ENCODE results near the gene RFPL4AL1.
"Not testable (repeated sequence)": the region's sequence is repeated elsewhere in the genome, so short reads cannot be mapped to it uniquely, and the experiment has no call there.

The RFPL4AL1 gene

DNA sequence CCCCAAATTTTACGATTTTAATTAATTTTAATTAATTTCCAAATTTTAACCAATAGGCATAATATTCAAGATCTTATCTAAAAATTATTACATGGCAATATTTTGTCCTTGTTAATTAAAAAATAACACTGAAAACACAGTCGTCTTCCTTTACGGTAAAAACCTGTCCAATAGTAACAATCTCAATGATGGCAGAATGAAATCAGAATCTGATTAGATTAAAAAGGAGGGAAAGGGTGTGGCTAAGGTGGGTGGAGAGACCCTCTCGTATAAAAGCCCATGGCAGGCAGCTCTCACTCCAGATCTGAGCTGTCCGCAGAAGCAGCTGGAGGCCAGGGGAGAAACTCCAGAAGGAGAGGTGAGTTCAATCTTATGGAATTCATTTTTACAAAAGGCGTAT, at the start of gene RFPL4AL1:
RFPL4AL1 (plus strand) TSS at position 301 of the 400 bp plus-strand sequence. CDS start 2,687 bp downstream, outside the sequence.
- DNase-seq, result not testable (repeated sequence)

DNA sequence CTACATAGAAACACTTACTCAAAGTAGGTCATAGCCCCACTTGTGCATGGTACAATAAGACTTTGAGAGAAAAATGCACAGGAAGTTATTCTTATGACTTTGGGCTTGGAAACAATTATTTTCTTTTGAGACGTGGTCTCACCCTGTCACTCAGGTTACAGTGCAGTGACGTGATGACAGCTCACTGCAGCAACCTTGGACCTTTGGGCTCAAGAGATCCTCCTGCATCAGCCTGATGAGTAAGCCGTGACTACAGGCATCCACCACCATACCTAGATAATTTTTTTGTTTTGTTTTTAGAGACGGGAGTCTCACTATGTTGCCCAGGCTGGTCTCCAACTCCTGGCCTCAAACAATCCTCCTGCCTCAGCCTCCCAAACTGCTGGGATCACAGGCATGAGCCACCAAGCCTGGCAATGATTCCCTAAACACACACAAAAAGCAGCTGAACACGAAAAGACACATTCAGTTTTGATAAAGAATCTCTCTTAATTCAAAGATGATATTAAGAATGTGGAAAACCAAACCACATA, 48.6 kb upstream of the RFPL4AL1 start:
- no peak for DNase-seq

DNA sequence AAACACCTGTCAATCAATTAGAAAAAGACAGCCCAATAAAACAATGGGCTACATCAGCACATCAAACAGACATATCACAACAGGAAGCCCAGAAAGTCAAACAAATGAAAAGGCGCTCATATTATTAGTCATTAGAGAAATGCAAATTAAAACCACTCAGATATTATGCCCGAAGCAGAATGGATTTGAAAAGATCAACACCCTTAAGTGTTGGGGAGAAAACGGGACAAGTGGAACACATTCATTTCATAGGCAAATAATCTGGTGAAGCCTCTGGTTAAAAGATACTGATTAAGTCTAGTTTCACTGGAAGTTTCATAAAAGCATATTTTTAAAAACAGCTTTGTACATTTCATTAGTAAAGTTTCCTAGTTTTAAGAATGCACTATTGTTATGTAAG, 48.1 kb upstream of the RFPL4AL1 start:
- DNase-seq, result no peak

DNA sequence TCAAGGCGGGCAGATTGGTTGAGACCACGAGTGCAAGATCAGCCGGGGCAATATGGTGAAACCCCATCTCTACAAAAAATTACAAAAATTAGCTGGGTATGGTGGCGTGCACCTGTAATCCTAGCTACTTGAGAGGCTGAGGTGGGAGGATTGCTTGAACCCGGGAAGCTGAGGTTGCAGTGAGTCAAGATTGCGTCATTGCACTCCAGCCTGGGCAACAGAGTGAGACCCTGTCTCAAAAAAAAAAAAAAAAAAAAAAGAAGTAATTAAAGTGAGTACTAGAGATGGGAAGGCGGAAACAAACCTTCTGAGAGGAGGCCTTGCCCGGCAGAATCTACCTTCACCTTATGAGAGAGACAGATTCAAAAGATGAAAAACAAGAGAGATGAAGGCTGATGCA, 45.4 kb upstream of the RFPL4AL1 start:
- no peak for DNase-seq

DNA sequence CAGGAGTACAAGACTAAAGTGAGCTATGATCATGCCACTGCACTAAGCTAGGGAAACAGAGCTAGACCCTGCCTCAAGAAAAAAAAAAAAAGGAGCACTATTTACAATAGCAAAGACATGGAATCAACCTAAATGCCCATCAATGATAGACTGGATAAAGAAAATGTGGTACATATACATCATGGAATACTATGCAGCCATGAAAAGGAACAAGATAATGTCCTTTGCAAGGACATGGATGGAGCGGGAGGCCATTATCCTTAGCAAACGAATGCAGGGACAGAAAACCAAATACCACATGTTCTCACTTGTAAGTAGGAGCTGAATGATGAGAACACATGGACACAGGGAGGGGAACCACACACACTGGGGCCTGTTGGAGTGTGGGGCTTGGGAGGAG, 38.5 kb upstream of the RFPL4AL1 start:
- DNase-seq, result not testable (repeated sequence)

DNA sequence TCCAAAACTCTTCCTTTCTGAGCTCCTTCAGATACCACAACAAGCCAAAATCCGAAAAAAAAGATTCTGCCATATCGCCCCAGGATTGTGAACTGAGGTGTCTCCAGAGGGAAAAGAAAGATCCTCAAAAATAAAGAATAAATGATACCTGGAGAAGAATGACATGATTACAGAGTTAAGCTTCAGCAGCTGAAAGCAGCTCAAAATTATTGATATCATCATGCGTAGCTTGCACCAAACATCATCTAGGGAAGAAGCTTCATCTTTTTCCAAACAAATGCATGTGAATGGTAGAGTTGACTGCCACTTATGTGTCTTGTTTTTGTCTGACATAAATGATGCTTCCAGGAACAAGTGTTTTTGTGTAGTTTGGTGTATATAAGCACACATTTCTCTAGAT, 30.6 kb upstream of the RFPL4AL1 start, which contains the start of gene NLRP9:
NLRP9 (minus strand) TSS at position 101 of the 400 bp plus-strand sequence; CDS start at position 73, 28 bp downstream.
- no peak for DNase-seq

DNA sequence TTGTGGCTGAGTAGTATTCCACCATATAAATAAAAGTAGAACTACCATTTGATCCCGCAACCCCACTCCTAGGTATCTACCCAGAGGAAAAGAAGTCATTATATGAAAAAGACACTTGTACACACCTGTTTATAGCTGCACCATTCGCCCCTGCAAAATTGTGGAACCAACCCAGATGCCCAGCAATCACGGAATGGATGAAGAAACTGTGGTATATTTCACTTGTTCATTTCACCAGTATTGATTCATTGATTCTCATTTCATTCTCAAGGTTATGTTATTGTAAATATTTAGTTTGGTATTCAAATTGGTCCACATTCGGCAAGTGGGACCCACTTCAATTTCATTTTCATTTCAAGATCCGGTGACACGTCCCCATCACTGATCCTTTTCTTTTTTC, 18.2 kb upstream of the RFPL4AL1 start:
- DNase-seq, result no peak

DNA sequence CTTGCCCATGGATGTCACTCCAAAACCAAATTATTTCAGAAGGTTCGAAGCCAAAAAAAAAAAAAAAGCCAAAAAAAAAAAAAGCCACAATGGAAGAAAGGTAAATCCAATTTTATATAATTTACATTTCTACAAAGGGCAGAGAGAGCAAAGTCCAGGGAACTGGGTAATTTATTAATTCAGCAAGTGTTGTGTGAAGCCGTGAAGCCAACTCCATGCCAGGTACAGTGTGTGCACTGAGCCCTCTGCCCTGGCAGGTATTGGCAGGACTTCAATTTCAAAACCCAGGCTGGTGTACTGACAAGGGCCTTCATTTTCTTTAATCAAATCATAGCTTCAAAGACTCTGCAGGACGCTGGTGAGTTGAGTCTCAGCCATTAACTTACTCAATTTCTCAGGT, 15.5 kb upstream of the RFPL4AL1 start:
- DNase-seq, result no peak

DNA sequence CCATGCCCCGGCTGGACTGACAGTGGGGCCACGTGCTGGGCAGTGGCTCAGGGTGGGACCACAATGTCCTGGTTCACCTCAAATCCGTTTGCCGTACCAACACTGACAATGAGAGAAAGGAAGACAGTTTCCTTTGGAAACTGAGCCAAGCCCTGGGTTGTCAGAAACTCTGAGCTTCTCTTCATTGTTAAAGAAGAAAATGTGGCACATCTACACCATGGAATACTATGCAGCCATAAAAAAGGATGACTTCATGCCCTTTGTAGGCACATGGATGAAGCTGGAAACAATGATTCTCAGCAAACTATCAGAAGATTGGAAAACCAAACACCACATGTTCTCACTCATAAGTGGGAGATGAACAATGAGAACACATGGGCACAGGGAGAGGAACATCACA, 12.1 kb upstream of the RFPL4AL1 start:
- not testable (repeated sequence) for DNase-seq

DNA sequence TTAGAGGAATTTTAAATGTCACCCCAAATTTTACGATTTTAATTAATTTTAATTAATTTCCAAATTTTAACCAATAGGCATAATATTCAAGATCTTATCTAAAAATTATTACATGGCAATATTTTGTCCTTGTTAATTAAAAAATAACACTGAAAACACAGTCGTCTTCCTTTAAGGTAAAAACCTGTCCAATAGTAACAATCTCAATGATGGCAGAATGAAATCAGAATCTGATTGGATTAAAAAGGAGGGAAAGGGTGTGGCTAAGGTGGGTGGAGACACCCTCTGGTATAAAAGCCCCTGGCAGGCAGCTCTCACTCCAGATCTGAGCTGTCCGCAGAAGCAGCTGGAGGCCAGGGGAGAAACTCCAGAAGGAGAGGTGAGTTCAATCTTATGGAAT, 10.1 kb upstream of the RFPL4AL1 start, which contains the start of gene RFPL4A:
RFPL4A (plus strand) TSS at position 301 of the 400 bp plus-strand sequence. CDS start 2,704 bp downstream, outside the sequence.
- not testable (repeated sequence) for DNase-seq

DNA sequence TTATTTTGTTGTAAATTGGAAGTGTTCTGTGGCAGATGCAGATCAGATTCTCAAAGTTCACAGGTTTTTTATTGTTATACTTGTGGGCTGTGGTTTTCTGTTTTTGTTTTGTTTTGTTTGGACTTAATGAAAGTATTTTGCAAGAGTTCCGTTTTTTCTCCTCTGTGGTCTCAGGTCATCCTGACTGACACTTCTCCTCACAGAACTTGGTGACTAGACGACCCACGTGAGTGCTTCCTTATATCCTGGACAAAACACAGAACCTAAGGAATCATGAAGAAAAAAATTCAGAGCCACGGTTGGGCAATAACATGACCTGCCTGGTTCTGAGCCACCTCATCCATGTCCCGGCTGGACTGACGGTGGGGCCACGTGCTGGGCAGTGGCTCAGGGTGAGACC, 2.5 kb upstream of the RFPL4AL1 start:
- DNase-seq, result no peak

DNA sequence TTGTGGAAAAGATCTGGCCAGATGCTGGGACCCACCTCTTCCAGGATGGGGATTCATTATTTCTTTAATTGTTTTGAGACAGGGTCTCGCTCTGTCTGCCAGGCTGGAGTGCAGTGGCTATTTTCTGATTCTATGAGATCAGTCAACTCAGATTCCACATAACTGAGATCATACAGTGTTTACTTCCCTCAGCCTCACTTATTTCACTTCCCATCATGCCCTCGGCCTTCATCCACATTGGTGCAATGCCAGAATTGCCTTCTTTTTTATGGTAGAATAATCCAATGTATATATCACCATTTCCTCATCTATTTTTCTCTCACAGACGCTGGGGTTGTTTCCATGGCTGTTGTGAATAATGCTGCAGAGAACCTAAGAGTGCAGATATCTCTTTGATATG, 714 bp downstream of the RFPL4AL1 start:
- not testable (repeated sequence) for DNase-seq

DNA sequence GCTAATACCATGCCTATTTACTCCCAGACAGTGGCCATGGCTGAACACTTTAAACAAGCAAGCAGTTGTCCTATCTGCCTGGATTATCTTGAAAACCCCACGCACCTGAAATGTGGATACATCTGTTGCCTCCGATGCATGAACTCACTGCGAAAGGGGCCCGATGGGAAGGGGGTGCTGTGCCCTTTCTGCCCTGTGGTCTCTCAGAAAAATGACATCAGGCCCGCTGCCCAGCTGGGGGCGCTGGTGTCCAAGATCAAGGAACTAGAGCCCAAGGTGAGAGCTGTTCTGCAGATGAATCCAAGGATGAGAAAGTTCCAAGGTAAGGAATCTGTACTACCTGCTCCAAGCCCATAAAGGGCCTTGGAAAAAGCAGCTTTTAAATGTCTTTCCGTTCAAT, 8.6 kb downstream of the RFPL4AL1 start:
- DNase-seq, result peak in 1 of 2 experiments; percentile 19

DNA sequence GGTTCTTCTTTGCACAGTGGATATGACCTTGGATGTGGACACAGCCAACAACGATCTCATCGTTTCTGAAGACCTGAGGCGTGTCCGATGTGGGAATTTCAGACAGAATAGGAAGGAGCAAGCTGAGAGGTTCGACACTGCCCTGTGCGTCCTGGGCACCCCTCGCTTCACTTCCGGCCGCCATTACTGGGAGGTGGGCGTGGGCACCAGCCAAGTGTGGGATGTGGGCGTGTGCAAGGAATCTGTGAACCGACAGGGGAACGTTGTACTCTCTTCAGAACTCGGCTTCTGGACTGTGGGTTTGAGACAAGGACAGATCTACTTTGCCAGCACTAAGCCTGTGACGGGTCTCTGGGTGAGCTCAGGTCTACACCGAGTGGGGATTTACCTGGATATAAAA, 9.4 kb downstream of the RFPL4AL1 start:
- no peak for DNase-seq

DNA sequence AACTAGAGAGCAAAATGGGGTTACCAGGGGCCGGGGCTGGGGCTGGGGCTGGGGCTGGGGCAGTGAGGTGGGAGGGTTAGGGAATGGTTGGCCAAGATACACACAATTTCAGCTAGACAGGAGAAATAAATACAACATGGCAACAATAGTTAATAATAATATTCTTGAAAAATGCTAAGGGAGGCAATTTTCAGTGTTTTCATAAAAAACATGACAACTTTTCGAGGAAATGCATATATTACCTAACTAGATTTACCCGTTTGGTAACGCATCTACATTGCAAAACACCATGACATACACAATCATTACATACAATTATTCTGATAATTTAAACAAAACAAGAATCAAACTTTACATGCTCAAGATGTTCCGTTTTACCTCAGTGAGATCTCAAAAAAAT, 12.2 kb downstream of the RFPL4AL1 start:
- DNase-seq, result no peak

DNA sequence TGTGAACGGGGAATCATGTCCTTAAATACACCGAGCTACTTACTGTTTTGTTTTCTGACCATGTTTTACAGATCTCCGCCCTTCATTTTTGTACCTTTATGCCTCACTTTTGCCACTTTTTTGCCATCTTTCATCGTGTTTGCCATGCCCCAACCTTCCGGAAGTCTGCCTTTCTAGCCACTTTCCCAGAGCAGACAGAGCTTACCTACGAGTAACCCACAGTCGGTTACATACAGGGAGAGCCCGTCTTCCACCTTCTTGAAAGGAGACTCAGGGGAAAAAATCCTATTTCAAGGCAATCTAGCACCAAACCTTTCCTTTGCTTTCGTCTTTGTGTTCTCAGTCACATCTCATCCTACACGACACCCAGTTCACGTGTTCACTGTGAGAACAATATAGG, 26.1 kb downstream of the RFPL4AL1 start:
- DNase-seq, result no peak

DNA sequence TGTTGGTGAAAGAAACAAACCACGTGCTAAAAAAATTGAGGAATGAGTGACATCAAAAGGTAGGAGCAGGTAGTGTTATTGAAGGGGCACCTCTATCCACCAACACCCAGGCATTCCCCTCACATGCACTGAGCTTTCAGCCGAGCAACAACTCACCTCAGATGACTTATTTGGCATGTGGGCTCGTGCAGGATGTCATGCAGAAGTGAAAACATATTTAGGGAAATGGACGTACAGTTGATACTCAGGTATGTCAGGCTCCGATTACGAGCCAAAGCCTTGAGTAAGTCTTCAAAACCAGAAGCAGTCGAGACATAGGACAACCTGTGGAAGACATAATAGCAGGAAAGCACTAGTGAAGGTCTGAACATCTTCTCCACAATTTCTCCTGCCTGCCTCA, 32.5 kb downstream of the RFPL4AL1 start:
- no peak for DNase-seq

DNA sequence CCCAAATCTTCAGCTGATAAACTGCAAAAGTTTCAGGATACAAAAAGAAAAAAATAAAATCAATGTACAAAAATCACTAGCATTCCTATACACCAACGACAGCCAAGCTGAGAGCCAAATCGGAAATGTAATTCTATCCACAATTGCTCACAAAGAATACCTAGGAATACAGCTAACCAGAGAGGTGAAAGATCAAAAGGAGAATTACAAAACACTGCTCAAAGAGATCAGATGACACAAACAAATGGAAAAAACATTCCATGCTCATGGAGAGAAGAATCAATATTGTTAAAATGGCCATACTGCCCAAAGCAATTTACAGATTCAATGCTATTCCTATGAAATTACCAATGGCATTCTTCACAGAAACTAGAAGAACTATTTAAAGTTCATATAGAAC, 33.4 kb downstream of the RFPL4AL1 start:
- DNase-seq, result no peak

DNA sequence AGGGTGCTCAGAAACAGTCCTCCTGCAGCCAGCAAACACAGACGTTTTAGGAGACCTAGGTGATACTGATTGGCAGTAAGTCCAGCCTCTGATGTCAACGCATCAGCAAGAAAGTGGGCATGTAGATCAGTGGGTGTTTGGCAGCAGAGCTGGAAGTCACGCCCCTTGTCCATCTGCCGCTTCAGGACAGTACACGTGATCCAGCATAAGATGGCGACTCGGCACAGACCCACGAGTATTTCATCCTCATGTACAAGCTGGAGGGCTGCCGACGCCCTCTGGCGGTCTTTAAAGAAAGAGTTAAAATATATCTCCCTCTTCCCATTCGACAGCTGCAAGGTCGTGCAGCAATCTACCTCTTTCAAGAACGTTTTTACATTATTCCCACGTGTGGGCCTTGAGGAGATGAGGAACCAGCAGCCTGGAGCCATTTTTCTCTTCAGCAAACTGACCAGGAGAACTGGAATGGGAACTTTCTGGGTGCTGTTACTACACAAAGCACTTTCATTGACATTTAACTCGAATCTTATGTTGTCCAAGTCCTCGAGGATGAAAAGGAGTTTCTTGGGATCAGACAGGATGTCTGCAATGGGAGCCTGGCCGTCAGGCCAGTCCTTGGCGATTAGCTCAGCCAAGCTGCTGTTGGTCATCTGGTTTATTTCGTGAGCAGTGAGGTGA, 40.6 kb downstream of the RFPL4AL1 start:
- peak; percentile 95 to 99 for DNase-seq

DNA sequence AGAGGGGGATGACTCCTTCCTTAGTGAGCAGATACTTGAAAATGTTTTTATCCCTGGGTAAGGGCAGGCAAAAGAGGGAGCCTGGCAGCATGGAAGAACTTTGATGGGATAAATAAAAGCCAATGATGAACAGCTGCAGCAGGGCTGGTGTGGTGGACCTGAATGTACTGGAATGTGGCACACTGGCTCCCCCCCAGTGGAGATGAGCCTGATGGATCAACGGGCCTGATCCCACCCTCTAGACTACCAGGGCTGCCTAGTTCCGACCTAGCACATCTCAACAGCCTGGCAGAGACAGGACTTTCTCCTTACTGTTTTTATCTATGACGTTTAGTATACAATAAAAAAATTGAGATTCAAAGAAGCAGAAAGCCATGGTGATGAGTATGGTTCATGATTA, 42.4 kb downstream of the RFPL4AL1 start:
- DNase-seq, result no peak

DNA sequence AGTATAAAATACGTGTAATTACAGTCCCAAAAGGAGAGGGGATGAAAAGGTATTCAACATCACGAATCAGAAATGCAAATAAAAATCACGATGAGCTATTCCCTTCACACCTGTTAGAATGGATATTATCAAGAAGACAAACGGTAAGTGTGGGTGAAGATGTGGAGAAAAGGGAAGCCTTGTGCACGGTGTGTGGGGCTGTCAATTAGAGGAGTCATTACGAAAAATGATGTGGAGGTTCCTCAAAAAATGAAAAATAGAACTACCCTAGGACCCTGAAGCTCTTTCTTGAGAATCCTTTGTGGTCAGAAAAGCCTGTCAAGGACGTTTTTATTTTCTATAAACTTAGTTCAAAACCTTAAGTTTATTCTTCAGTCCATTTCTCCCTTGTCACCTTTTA, 43.5 kb downstream of the RFPL4AL1 start:
- no peak for DNase-seq

DNA sequence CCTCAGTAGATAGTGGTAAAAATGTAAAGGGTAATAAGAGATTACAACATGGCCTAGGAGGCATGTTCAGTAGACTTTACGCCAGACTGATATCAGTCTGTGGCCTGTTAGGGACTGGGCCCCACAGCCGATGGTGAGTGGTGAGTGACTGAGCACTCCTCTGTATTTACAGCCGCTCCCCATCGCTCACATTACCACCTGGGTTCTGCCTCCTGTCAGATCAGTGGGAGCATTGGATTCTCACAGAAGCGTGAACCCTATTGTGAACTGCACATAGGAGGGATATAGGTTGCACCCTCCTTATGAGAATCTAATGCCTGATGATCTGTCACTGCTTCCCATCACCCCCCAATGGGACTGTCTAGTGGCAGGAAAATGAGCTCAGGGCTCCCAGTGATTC, 45.0 kb downstream of the RFPL4AL1 start:
- no peak for DNase-seq

DNA sequence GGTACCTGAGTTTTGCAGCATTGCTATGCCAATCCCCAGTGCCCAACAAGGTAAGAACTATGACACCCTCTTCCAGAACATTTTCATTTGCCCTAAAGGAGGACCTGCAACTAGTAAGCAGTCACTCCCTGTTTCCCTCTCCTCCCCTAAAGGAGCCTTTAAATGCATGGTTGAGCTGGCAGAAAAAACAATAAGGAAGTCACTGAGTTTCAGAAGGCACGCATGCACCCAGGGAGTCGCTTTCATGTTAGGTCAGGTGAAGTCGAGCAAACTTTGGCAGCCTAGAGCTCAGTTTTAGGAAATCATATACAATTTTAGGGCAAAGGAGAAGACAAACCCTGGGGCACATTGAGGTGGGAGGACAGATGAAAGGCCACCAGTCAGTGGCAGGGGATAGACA, 51.1 kb downstream of the RFPL4AL1 start:
- DNase-seq, result no peak

Measured in SHP77 (cell line).